HEK293 (cell line): ENCODE results near the gene MECR.

Experiments
- CTCF ChIA-PET: fragments of 350-600 bp; formaldehyde crosslinking; extraction: SDS; loops from one replicate; lab custom pipeline; 2021; ENCODE audit warnings: antibody characterized with exemption; lab: Yijun Ruan, JAX
- POLR2A ChIA-PET: fragments of 300-600 bp; formaldehyde crosslinking; extraction: SDS; loops from one replicate; lab custom pipeline; 2020; ENCODE audit warnings: antibody characterized with exemption, inconsistent platforms; lab: Yijun Ruan, JAX
- H3K27ac ChIP-seq: fragments of 200-500 bp; sonication (Bioruptor generic); 2 replicates; pipeline ENCODE4 v1.5.1; 2014; ENCODE audit warnings: low read depth, low read length, control low read depth, inconsistent platforms; ENCODE audit errors: extremely low read depth
- H3K36me3 ChIP-seq, 2 experiments: fragments of 200-500 bp in 1 of 2; sonication (Bioruptor generic) in 1 of 2; 1 replicate in 1 of 2; 2 replicates in 1 of 2; pipeline ENCODE4 v1.5.1; 2014 to 2017; ENCODE audit warnings: inconsistent platforms in 2 of 2, low read length in 2 of 2; ENCODE audit not compliant: control insufficient read depth in 2 of 2, insufficient read depth in 1 of 2
- H3K4me1 ChIP-seq: fragments of 200-500 bp; sonication (Bioruptor generic); 2 replicates; pipeline ENCODE4 v1.5.1; 2014; ENCODE audit warnings: mild to moderate bottlenecking, low read length, inconsistent platforms; ENCODE audit not compliant: control insufficient read depth, insufficient read depth
- H3K4me3 ChIP-seq: 2 replicates; pipeline ENCODE4 v1.5.1; 2011; ENCODE audit warnings: low read depth, mild to moderate bottlenecking, control low read depth, low read length, moderate library complexity
- H3K9me3 ChIP-seq: fragments of 200-500 bp; sonication (Bioruptor generic); 2 replicates; pipeline ENCODE4 v1.5.1; 2014; ENCODE audit warnings: low read depth, low read length, inconsistent platforms; ENCODE audit not compliant: control insufficient read depth, insufficient read depth
- BCL11A ChIP-seq: fragments of 450-650 bp; formaldehyde crosslinking; IDR thresholded peaks from 2 replicates; pipeline ENCODE4 v1.5.1; 2016; ENCODE audit warnings: low read depth, missing biosample characterization, missing genetic modification characterization
- KLF10 ChIP-seq: fragments of 450-650 bp; IDR thresholded peaks from 2 replicates; pipeline ENCODE4 v1.5.1; 2018; ENCODE audit warnings: missing biosample characterization, mild to moderate bottlenecking, missing genetic modification characterization
- KLF16 ChIP-seq: fragments of 450-650 bp; formaldehyde crosslinking; IDR thresholded peaks from 2 replicates; pipeline ENCODE4 v1.5.1; 2017; ENCODE audit warnings: missing biosample characterization, missing genetic modification characterization
- MYNN ChIP-seq: fragments of 450-650 bp; formaldehyde crosslinking; IDR thresholded peaks from 2 replicates; pipeline ENCODE4 v1.5.1; 2016; ENCODE audit warnings: missing biosample characterization, missing genetic modification characterization, borderline replicate concordance
- PRDM2 ChIP-seq: fragments of 450-650 bp; formaldehyde crosslinking; IDR thresholded peaks from 2 replicates; pipeline ENCODE4 v1.5.1; 2016; ENCODE audit warnings: missing biosample characterization, missing genetic modification characterization, borderline replicate concordance
- REPIN1 ChIP-seq: fragments of 450-650 bp; formaldehyde crosslinking; IDR thresholded peaks from 2 replicates; pipeline ENCODE4 v1.5.1; 2017; ENCODE audit warnings: missing biosample characterization, missing genetic modification characterization, low read depth
- REST ChIP-seq: fragments of 450-650 bp; formaldehyde crosslinking; IDR thresholded peaks from 2 replicates; pipeline ENCODE4 v1.5.1; 2016; ENCODE audit warnings: missing biosample characterization, missing genetic modification characterization
- ZBTB7A ChIP-seq: fragments of 450-650 bp; formaldehyde crosslinking; IDR thresholded peaks from 2 replicates; pipeline ENCODE4 v1.5.1; 2016; ENCODE audit warnings: low read depth, missing biosample characterization, missing genetic modification characterization
- ZFP69B ChIP-seq: fragments of 450-650 bp; formaldehyde crosslinking; IDR thresholded peaks from 2 replicates; pipeline ENCODE4 v1.5.1; 2016; ENCODE audit warnings: missing biosample characterization, missing genetic modification characterization
- ZNF138 ChIP-seq: fragments of 450-650 bp; formaldehyde crosslinking; IDR thresholded peaks from 2 replicates; pipeline ENCODE4 v1.5.1; 2016; ENCODE audit warnings: missing biosample characterization, missing genetic modification characterization, borderline replicate concordance
- ZNF311 ChIP-seq: fragments of 450-650 bp; formaldehyde crosslinking; IDR thresholded peaks from 2 replicates; pipeline ENCODE4 v1.5.1; 2017; ENCODE audit warnings: missing biosample characterization, missing genetic modification characterization, borderline replicate concordance
- ZNF449 ChIP-seq: fragments of 450-650 bp; formaldehyde crosslinking; IDR thresholded peaks from 2 replicates; pipeline ENCODE4 v1.5.1; 2017; ENCODE audit warnings: missing biosample characterization, mild to moderate bottlenecking, missing genetic modification characterization, moderate library complexity
- ZNF518A ChIP-seq: fragments of 450-650 bp; formaldehyde crosslinking; conservative IDR thresholded peaks from 2 replicates; pipeline ENCODE4 v1.5.1; 2016; ENCODE audit warnings: low read depth, missing biosample characterization, missing genetic modification characterization
- ZNF544 ChIP-seq: fragments of 450-650 bp; formaldehyde crosslinking; IDR thresholded peaks from 2 replicates; pipeline ENCODE4 v1.5.0; 2017; ENCODE audit warnings: missing biosample characterization, missing genetic modification characterization
- ZNF558 ChIP-seq: fragments of 450-650 bp; formaldehyde crosslinking; IDR thresholded peaks from 2 replicates; pipeline ENCODE4 v1.5.1; 2016; ENCODE audit warnings: missing biosample characterization, missing genetic modification characterization
- ZNF626 ChIP-seq: fragments of 450-650 bp; sonication (Bioruptor Pico); formaldehyde crosslinking; IDR thresholded peaks from 2 replicates; pipeline ENCODE4 v1.5.1; 2018; ENCODE audit warnings: missing biosample characterization, missing genetic modification characterization, inconsistent platforms
- ZNF658 ChIP-seq: fragments of 450-650 bp; formaldehyde crosslinking; IDR thresholded peaks from 2 replicates; pipeline ENCODE4; 2016; ENCODE audit warnings: missing biosample characterization, missing genetic modification characterization
- ZNF660 ChIP-seq: fragments of 450-650 bp; IDR thresholded peaks from 2 replicates; pipeline ENCODE4 v1.5.1; 2018; ENCODE audit warnings: missing biosample characterization, mild to moderate bottlenecking, missing genetic modification characterization
- ZNF707 ChIP-seq: fragments of 450-650 bp; formaldehyde crosslinking; IDR thresholded peaks from 2 replicates; pipeline ENCODE4 v1.5.1; 2016; ENCODE audit warnings: missing biosample characterization, missing genetic modification characterization
- ZNF777 ChIP-seq: fragments of 450-650 bp; formaldehyde crosslinking; IDR thresholded peaks from 2 replicates; pipeline ENCODE4 v1.5.1; 2017; ENCODE audit warnings: missing biosample characterization, missing genetic modification characterization, borderline replicate concordance

The MECR gene

GRCh38 chr1:29278124-29278523 lies 47.4 kb upstream of the MECR start:
- no peak for TF ChIP-seq ZNF707 (tag by site-specific recombination)
- no peak for TF ChIP-seq ZNF138 (tag by site-specific recombination)
- no peak for TF ChIP-seq KLF10 (tag by site-specific recombination)
- no peak for TF ChIP-seq KLF16 (tag by site-specific recombination)
- no peak for TF ChIP-seq ZNF658 (tag by site-specific recombination)
- no peak for TF ChIP-seq ZBTB7A (tag by site-specific recombination)
- no peak for TF ChIP-seq ZNF626 (tag by site-specific recombination)
- TF ChIP-seq MYNN (tag by site-specific recombination) = no peak
- TF ChIP-seq ZNF518A (tag by site-specific recombination) = no peak
- no peak for TF ChIP-seq ZNF544
- no peak for TF ChIP-seq REPIN1 (tag by site-specific recombination)
- TF ChIP-seq REST (tag by site-specific recombination) = no peak
- TF ChIP-seq ZNF660 (tag by site-specific recombination) = no peak
- H3K4me3 ChIP-seq = no peak overlapping the region
- POLR2A ChIA-PET = no interaction called here
- no peaks in the 10 kb centered on the region for H3K4me1 ChIP-seq
- H3K36me3 ChIP-seq = peaks cover 3 to 70% of the 10 kb centered on the region in 2 experiments; a peak in 2 of 3 replicates
- CTCF ChIA-PET = no interaction called here
- H3K27ac ChIP-seq = no peak overlapping the region
- H3K9me3 ChIP-seq = no peaks in the 10 kb centered on the region

GRCh38 chr1:29275435-29275834 lies 44.7 kb upstream of the MECR start:
- Histone ChIP-seq H3K36me3 (peaks cover 3 to 56% of the 10 kb centered on the region in 2 experiments; a peak in 2 of 3 replicates), H3K4me1 (no peaks in the 10 kb centered on the region), H3K27ac (no peak overlapping the region), H3K4me3 (no peak overlapping the region), H3K9me3 (no peaks in the 10 kb centered on the region)
- CTCF ChIA-PET = no interaction called here
- POLR2A ChIA-PET = no interaction called here
- TF ChIP-seq ZNF544 = no peak
- TF ChIP-seq BCL11A (tag by site-specific recombination) = no peak
- no peak for TF ChIP-seq ZFP69B (tag by site-specific recombination)
- TF ChIP-seq ZNF626 (tag by site-specific recombination) = no peak
- TF ChIP-seq ZNF449 = no peak
- no peak for TF ChIP-seq PRDM2
- no peak for TF ChIP-seq ZNF311
- no peak for TF ChIP-seq ZNF777 (tag by site-specific recombination)
- TF ChIP-seq ZNF558 (tag by site-specific recombination) = no peak
